Measurements from ENCODE around the gene TIMP3.

DNA sequence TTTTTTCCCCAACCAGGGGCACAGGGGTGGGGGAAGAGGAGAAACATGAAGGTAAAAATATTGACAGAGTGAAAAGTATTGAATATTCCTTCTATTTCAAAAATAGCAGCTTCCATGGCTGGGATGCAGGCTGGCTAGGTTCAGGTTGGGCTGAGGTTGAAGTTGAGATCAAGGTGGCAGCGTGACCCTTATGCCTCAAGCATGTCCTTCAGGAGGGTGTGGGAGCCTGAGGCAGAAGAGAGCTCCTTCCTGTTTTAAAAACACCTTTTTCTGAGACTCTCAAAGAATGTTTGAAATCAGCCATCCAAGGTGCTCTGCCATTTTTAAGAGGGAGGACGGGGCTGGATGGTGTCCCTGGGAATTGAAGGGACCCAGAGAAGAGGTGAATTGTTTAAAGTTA lies 29.5 kb downstream of the TIMP3 start:
- TF ChIP-seq, protein P1, sequence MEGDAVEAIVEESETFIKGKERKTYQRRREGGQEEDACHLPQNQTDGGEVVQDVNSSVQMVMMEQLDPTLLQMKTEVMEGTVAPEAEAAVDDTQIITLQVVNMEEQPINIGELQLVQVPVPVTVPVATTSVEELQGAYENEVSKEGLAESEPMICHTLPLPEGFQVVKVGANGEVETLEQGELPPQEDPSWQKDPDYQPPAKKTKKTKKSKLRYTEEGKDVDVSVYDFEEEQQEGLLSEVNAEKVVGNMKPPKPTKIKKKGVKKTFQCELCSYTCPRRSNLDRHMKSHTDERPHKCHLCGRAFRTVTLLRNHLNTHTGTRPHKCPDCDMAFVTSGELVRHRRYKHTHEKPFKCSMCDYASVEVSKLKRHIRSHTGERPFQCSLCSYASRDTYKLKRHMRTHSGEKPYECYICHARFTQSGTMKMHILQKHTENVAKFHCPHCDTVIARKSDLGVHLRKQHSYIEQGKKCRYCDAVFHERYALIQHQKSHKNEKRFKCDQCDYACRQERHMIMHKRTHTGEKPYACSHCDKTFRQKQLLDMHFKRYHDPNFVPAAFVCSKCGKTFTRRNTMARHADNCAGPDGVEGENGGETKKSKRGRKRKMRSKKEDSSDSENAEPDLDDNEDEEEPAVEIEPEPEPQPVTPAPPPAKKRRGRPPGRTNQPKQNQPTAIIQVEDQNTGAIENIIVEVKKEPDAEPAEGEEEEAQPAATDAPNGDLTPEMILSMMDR (IDR thresholded peaks at IDR 0.05) = no peak
- TF ChIP-seq, protein P2, sequence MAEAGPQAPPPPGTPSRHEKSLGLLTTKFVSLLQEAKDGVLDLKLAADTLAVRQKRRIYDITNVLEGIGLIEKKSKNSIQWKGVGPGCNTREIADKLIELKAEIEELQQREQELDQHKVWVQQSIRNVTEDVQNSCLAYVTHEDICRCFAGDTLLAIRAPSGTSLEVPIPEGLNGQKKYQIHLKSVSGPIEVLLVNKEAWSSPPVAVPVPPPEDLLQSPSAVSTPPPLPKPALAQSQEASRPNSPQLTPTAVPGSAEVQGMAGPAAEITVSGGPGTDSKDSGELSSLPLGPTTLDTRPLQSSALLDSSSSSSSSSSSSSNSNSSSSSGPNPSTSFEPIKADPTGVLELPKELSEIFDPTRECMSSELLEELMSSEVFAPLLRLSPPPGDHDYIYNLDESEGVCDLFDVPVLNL (CRISPR knock-in tag; IDR thresholded peaks at IDR 0.05; ENCODE audit: borderline replicate concordance, low read depth) = no peak
- TF ChIP-seq, protein P3, sequence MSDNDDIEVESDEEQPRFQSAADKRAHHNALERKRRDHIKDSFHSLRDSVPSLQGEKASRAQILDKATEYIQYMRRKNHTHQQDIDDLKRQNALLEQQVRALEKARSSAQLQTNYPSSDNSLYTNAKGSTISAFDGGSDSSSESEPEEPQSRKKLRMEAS (CRISPR knock-in tag; IDR thresholded peaks at IDR 0.05) = no peak
- TF ChIP-seq NFYB (CRISPR knock-in tag; conservative IDR thresholded peaks at IDR 0.05; ENCODE audit: low read depth) (no peak), ZNF138 (CRISPR knock-in tag; conservative IDR thresholded peaks at IDR 0.05) (no peak), ZNF263 (CRISPR knock-in tag; IDR thresholded peaks at IDR 0.05; ENCODE audit: low read depth) (no peak), FOXJ3 (CRISPR knock-in tag; IDR thresholded peaks at IDR 0.05; ENCODE audit: borderline replicate concordance) (no peak), GRHL2 (CRISPR knock-in tag; IDR thresholded peaks at IDR 0.05; ENCODE audit: insufficient replicate concordance, severe bottlenecking) (no peak), ZNF232 (CRISPR knock-in tag; IDR thresholded peaks at IDR 0.05) (no peak)
- TF ChIP-seq, protein P4, sequence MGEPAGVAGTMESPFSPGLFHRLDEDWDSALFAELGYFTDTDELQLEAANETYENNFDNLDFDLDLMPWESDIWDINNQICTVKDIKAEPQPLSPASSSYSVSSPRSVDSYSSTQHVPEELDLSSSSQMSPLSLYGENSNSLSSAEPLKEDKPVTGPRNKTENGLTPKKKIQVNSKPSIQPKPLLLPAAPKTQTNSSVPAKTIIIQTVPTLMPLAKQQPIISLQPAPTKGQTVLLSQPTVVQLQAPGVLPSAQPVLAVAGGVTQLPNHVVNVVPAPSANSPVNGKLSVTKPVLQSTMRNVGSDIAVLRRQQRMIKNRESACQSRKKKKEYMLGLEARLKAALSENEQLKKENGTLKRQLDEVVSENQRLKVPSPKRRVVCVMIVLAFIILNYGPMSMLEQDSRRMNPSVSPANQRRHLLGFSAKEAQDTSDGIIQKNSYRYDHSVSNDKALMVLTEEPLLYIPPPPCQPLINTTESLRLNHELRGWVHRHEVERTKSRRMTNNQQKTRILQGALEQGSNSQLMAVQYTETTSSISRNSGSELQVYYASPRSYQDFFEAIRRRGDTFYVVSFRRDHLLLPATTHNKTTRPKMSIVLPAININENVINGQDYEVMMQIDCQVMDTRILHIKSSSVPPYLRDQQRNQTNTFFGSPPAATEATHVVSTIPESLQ (CRISPR knock-in tag; IDR thresholded peaks at IDR 0.05) = no peak
